Measurements from ENCODE around the gene PHLDA3. TPM values are rescaled to one million over a fixed set of nuclear protein-coding genes. Genes with fewer than 3 reads are reported as not detected.

PHLDA3 gene
- total RNA-seq, 1 donor from 2014 or later, result 90.0 TPM

GRCh38 chr1:201422436-201423030 lies 46.5 kb downstream of the PHLDA3 start:
- no peaks in the 10 kb centered on the region for H3K4me1 ChIP-seq
- no peak overlapping the region for H3K4me3 ChIP-seq
- DNase-seq (no peak), ATAC-seq (no peak)
- H3K36me3 ChIP-seq, result no peaks in the 10 kb centered on the region
- H3K9me3 ChIP-seq, result no peaks in the 10 kb centered on the region
- H3K27me3 ChIP-seq, result no peaks in the 10 kb centered on the region
- intact Hi-C loops (cut with DNase I), result no loop called here
- H3K27ac ChIP-seq, result no peak overlapping the region
- no peak for TF ChIP-seq CTCF (IDR thresholded peaks at IDR 0.05)

GRCh38 chr1:201422026-201422425 lies 47.0 kb downstream of the PHLDA3 start:
- no peaks in the 10 kb centered on the region for H3K36me3 ChIP-seq
- H3K27me3 ChIP-seq, result no peaks in the 10 kb centered on the region
- H3K9me3 ChIP-seq, result no peaks in the 10 kb centered on the region
- H3K4me3 ChIP-seq, result no peak overlapping the region
- TF ChIP-seq CTCF (IDR thresholded peaks at IDR 0.05), result no peak
- no peak for ATAC-seq
- H3K27ac ChIP-seq, result no peak overlapping the region
- intact Hi-C loops (cut with DNase I), result no loop called here
- H3K4me1 ChIP-seq, result no peaks in the 10 kb centered on the region
- no peak for DNase-seq

GRCh38 chr1:201421041-201421440 lies 47.9 kb downstream of the PHLDA3 start:
- H3K36me3 ChIP-seq, result no peaks in the 10 kb centered on the region
- H3K4me3 ChIP-seq, result no peak overlapping the region
- no peak overlapping the region for H3K27ac ChIP-seq
- no peak for TF ChIP-seq CTCF (IDR thresholded peaks at IDR 0.05)
- intact Hi-C loops (cut with DNase I), result no loop called here
- no peak for ATAC-seq
- H3K9me3 ChIP-seq, result no peaks in the 10 kb centered on the region
- DNase-seq, result no peak
- no peaks in the 10 kb centered on the region for H3K27me3 ChIP-seq
- H3K4me1 ChIP-seq, result no peaks in the 10 kb centered on the region

GRCh38 chr1:201420608-201421002 lies 48.4 kb downstream of the PHLDA3 start:
- Histone ChIP-seq H3K4me1 (no peaks in the 10 kb centered on the region), H3K27me3 (no peaks in the 10 kb centered on the region), H3K36me3 (no peaks in the 10 kb centered on the region), H3K9me3 (no peaks in the 10 kb centered on the region), H3K27ac (no peak overlapping the region), H3K4me3 (no peak overlapping the region)
- intact Hi-C loops (cut with DNase I), result no loop called here
- TF ChIP-seq CTCF (IDR thresholded peaks at IDR 0.05), result no peak
- peak; percentile 42 for DNase-seq
- no peak for ATAC-seq

- ATAC-seq (no peak), DNase-seq (peak; percentile 48)
- intact Hi-C loops (cut with DNase I), result no loop called here
- H3K9me3 ChIP-seq, result no peaks in the 10 kb centered on the region
- H3K36me3 ChIP-seq, result no peaks in the 10 kb centered on the region
- no peak for TF ChIP-seq CTCF (IDR thresholded peaks at IDR 0.05)
- H3K27ac ChIP-seq, result no peak overlapping the region
- H3K27me3 ChIP-seq, result no peaks in the 10 kb centered on the region
- no peaks in the 10 kb centered on the region for H3K4me1 ChIP-seq
- no peak overlapping the region for H3K4me3 ChIP-seq
These were observed 49.0 kb downstream of the PHLDA3 start for GRCh38 chr1:201419746-201420607.

Measured in upper lobe of right lung (tissue), 1 donor.